22Rv1 (cell line): Measurements from ENCODE around the gene FGF21.
"Not testable (repeated sequence)": the region's sequence is repeated elsewhere in the genome, so short reads cannot be mapped to it uniquely, and the experiment has no call there.

Source experiments
- H3K27ac ChIP-seq: fragments of 450-650 bp; 2 replicates; pipeline ENCODE4 v1.5.1; 2017
- ZFX ChIP-seq: fragments of 450-650 bp; IDR thresholded peaks from 2 replicates; pipeline ENCODE4 v1.6.1; 2017; ENCODE audit warnings: antibody characterized with exemption, borderline replicate concordance
- TF ChIP-seq, protein P1 (sequence below): fragments of 450-650 bp; IDR thresholded peaks from 2 replicates; pipeline ENCODE4 v1.5.1; 2017; ENCODE audit warnings: mild to moderate bottlenecking

FGF21 gene

DNA sequence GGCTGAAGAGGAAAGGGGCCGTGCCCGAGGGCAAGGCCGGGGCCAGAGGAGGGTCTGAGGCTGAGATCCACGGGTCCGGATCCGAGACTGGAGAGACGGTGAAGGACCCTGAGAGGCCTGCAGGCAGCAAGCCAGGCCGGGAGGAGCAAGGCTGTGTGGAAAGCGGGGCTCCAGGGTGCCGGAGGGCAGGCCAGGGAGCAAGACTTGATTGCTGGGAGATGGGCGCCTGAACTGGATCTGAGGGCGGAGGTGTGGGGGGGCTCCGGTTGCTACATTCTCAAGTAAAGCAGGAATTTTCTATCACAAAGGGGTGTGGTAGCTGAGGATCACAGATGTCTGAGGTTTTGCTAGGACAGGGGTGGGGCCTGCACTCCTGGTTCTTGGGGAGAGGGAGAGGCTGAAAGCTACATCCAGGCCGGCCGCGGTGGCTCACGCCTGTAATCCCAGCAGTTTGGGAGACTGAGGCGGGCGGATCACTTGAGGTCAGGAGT is 39.6 kb upstream of the FGF21 start:
- TF ChIP-seq ZFX = no peak
- TF ChIP-seq, protein P1, sequence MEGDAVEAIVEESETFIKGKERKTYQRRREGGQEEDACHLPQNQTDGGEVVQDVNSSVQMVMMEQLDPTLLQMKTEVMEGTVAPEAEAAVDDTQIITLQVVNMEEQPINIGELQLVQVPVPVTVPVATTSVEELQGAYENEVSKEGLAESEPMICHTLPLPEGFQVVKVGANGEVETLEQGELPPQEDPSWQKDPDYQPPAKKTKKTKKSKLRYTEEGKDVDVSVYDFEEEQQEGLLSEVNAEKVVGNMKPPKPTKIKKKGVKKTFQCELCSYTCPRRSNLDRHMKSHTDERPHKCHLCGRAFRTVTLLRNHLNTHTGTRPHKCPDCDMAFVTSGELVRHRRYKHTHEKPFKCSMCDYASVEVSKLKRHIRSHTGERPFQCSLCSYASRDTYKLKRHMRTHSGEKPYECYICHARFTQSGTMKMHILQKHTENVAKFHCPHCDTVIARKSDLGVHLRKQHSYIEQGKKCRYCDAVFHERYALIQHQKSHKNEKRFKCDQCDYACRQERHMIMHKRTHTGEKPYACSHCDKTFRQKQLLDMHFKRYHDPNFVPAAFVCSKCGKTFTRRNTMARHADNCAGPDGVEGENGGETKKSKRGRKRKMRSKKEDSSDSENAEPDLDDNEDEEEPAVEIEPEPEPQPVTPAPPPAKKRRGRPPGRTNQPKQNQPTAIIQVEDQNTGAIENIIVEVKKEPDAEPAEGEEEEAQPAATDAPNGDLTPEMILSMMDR = no peak
- peak overlapping the region; percentile 82 for H3K27ac ChIP-seq

DNA sequence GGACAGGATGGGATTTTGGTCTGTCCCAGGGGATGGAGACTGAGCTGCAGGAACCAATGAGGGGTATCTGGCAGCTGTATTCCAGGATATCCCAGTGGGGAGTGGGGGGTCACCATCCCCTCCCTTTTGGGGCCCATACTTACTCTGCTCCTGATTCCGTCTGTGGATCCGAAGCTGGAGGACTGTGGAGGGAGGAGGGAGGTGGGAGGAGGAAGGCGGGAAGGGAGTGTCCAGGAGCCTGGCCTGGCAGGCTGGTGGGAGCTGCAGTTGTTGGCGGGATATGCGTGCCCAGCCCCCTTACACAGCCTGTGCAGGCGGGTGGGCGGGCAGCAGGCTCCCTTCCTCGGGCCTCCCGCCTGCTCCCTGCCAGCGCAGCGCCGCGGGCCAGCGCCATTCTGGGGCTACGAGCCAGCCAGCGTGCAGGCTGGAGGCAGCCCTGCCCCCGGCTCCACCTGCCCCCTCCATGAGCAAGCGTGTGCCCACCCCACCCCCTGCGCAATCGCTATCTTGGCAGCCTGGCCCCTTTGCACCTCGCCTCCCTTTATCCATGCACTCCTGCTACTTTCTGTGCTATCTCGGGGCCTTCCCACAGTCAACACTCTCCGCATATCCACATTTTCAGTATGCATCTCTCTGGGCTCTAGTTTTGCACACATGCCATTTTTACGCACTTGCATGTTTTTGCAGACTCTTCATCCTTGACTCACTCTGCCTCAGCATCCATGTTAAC is 38.6 kb upstream of the FGF21 start:
- no peak for TF ChIP-seq ZFX
- TF ChIP-seq, protein P1 = no peak
- H3K27ac ChIP-seq = peak overlapping the region; percentile 82

DNA sequence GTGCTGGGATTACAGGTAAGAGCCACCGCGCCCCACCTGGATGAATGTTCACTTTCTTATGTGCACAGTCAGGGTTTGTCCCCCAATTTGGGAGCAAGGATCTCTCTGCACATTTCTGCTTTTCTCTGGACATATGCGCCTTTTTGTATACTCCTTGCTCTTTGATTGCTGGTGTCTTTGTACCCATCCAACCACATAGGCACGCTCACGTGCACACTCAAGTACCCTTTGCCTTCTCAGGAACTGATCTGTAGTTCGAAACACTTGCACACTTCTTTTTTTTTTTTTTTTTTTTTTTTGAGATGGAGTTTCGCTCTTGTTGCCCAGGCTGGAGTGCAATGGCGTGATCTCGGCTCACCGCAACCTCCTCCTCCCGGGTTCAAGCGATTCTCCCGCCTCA is 37.2 kb upstream of the FGF21 start:
- not testable (repeated sequence) for H3K27ac ChIP-seq

DNA sequence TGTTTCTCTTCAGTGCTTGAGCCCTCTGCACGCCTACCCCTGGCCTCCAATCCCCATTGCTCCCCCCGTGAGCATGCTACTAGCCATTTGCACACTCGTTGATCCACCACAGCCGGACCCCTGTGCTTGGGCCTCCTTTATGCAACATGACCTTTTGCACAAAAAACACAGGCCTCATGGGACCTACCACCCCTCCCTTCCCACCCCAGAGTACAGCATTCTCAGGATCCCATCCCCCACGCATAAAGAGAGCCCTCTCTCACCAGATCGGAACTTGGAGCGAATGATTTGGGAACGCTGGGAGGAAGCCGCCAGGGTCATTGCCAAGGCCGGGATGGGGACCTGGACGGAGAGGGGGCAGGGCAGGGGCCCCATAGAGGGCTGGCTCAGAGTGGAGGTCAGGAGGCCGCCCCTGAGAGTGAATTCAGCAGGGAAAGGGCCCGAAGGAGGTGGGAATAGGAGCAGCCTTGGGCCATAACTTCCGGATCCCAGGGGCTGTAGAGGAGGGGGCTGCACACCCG is 36.6 kb upstream of the FGF21 start:
- H3K27ac ChIP-seq = no peak overlapping the region
- TF ChIP-seq, protein P1 = no peak
- TF ChIP-seq ZFX = no peak

DNA sequence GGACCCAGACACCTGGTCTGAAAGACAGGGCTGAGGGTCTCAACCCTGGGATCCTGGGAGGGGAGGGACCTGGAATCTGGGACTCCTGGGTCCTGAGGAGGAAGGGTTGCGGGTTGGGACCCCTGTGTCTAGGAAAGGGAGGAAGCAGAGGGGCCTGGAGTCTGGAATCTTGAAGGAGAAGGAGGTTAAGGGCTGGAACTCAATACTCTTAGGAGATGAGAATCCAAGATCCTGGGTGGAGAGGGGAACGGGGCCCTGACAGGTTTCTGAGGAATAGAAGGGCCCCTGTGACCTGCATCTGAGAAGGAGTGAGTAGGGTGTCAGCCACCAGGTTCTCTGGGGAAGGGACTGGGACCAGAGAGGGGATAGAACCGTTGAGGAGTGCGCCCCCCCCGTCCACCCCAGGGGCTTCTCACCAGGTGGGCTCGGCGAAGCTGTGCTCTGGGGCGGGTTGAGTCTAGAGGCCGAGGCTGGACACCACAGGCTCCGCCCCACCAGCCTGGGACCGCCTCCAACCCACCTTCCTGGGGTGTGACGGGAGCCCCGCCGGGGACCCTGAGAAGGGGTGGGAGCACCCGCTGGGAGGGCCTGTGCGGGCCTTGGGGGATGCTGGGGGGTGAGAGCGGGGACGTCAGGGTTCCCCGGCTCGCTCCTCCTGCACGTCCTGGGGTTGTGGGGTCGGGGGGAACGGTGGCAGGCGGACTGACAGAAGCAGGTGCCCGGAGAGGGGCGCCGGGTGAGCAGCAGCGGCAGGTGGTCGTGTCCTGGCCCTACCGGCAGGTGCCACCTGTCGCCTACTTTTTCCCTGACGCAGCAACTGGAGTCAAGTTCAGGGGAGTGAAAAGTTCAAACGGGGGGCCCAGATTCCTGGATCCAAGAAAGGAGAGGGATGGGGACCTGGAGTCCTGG is 35.8 kb upstream of the FGF21 start, which contains the start of gene MAMSTR:
MAMSTR (minus strand) TSS at position 463 of the 909 bp plus-strand sequence. CDS start 694 bp downstream, outside the sequence.
- peak within 1 kb of the TSS; percentile 75 for H3K27ac ChIP-seq
- no peak for TF ChIP-seq ZFX
- TF ChIP-seq, protein P1 = no peak

DNA sequence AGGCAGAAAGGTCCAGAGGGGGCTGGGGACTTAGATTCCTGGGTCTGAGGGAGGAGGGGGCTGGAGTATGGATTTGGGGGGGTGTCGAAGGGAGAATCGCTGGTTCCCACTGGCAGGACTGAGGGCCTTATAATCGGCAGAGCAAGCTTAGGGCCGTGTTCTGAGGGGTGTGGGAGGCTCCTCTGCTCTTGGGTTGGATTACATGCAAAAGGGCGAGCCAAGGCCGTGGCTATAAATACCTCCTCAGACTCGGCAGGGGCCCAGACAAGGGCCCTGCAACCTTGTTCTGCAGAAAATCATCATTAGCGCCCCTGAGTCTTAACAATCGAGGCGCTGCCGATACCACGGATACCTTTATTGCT is 35.1 kb upstream of the FGF21 start:
- TF ChIP-seq, protein P1 = no peak
- TF ChIP-seq ZFX = no peak
- H3K27ac ChIP-seq = peak overlapping the region; percentile 75

DNA sequence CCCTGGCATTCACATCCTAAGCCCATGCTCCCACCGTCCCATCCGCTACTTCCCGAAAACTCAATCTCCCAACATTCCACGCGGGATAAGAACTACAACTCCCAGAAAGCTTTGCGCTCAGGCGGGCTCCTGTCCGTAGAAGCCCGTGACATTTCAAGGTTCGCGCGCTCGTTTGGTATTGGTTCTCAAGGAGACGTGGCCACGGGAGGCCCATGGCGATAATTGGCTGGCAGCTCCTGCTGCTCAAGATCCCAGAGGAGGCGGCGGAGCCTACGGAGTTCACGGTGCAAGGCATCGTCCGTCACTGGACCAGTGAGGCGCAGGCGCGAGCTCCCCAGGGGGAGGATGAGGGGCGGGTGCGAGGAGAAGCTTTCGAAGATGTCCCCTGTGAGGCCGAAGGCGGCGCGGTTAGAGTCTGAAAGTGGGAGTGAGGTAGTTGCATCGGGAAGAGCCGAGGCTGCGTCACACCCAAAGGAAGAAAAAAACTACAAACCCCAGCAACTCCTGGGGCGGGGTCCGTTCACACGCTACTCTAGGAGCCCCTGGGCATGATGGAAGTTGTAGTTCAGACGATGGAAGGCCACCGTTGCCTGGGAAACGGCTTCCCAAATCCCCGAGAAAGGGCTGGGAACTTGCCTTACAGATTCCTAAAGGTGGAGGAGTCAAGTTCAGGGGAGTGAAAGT is 34.6 kb upstream of the FGF21 start:
- H3K27ac ChIP-seq = peak overlapping the region; percentile 75
- no peak for TF ChIP-seq ZFX
- TF ChIP-seq, protein P1 = no peak
